C4-2B (cell line): ENCODE measurements around the gene FSIP1.

Source experiments
- H3K27ac ChIP-seq: fragments of 450-650 bp; 2 replicates; pipeline ENCODE4 v1.5.1; 2017
- ZFX ChIP-seq: fragments of 450-650 bp; IDR thresholded peaks from 2 replicates; pipeline ENCODE4 v1.6.1; 2017
- TF ChIP-seq, protein P1 (sequence below): fragments of 450-650 bp; conservative IDR thresholded peaks from 2 replicates; pipeline ENCODE4 v1.5.1; 2017; ENCODE audit warnings: mild to moderate bottlenecking

FSIP1 gene

DNA sequence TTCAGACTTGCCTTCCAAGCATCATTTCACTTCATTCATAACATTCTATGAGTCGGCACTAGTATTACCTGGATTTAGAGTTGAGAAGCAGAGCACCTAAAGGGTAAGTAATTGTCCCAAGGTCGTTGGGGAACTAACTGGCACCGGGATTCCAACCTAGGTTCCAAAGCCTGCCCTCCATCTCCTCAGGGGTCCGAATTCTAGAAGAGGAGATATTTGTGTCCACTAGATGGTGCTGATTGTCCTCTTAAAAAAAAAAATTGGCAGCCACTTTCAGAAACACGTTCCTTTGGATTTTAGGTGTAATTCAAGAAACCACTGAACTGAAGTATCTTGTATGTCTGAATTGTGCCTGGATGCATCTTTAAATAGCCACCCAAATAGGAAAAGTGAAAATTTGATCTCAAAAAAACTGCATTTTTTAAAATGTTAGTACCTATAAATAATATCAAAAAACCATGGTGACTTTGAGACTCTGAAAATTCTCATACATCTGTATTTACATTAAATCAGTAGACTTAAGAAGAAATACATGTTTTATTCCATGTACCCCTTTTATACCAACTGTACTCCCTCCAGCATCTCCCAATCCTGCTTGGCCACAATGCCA, 3.9 kb upstream of the FSIP1 start:
- peak overlapping the region; percentile 45; the same call in 1 of the 2 replicates for H3K27ac ChIP-seq
- no peak for TF ChIP-seq ZFX
- TF ChIP-seq, protein P1, sequence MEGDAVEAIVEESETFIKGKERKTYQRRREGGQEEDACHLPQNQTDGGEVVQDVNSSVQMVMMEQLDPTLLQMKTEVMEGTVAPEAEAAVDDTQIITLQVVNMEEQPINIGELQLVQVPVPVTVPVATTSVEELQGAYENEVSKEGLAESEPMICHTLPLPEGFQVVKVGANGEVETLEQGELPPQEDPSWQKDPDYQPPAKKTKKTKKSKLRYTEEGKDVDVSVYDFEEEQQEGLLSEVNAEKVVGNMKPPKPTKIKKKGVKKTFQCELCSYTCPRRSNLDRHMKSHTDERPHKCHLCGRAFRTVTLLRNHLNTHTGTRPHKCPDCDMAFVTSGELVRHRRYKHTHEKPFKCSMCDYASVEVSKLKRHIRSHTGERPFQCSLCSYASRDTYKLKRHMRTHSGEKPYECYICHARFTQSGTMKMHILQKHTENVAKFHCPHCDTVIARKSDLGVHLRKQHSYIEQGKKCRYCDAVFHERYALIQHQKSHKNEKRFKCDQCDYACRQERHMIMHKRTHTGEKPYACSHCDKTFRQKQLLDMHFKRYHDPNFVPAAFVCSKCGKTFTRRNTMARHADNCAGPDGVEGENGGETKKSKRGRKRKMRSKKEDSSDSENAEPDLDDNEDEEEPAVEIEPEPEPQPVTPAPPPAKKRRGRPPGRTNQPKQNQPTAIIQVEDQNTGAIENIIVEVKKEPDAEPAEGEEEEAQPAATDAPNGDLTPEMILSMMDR: peak; percentile 82

DNA sequence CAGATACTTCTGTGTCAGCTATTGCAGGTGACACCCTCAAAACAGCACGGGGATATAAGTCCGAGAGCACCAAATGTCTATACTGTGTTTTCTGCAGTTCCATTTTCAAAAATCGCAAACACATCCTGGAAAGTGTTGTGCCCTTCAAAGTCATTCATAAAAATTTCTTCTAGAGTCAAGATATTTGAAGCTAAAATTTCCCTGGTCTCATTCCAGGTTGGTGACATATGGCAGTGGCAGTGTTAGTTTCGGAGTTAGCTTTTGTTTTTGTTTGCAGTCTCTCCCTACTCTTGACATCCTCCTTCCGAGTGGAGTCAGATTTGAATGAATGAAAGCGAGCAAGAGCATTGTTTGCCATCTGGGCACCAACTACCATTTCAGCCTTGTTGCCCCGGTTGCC, 3.2 kb upstream of the FSIP1 start:
- TF ChIP-seq, protein P1: no peak
- peak overlapping the region; percentile 45; the same call in 1 of the 2 replicates for H3K27ac ChIP-seq

DNA sequence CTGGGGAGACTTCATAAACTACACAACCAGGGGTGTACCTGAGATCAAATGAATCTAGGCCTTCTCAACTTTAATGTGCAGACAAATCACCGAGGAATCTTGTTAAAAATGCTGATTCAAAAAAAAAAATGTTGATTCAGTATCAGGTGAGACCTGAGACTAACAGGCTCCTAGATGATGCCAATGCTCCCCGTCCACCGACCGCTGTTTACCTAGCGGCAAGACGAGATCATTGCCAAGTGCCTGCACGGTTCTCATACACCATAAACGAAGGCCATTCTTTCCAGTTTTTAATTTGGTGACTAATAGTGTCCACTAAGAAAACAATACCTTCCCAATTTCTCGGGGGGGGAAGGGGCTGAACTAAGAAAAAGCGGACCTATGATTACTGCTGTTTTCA, 2.5 kb upstream of the FSIP1 start:
- peak overlapping the region; percentile 45; the same call in 1 of the 2 replicates for H3K27ac ChIP-seq
- TF ChIP-seq, protein P1: no peak
- no peak for TF ChIP-seq ZFX

DNA sequence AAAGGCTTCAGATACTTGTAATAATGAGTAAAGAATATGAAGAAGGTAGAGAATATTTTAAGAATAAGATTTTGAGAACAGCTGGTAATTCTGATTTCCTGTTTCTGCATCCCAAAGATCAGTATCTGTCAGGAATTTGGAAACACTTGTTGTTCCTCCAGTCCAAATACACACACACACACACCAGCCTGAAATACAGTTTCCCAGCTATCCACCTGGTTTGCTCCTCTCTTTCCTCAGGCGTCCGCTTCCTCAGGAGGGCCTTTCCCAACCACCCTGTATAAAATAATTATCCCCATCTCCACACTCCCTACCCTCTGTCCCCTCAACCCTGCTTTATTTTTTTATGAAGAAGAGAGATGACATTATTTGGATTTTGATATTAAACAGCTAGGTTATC, 2.0 kb upstream of the FSIP1 start:
- TF ChIP-seq, protein P1: no peak
- TF ChIP-seq ZFX: no peak
- H3K27ac ChIP-seq: peak overlapping the region; percentile 45; the same call in 1 of the 2 replicates

DNA sequence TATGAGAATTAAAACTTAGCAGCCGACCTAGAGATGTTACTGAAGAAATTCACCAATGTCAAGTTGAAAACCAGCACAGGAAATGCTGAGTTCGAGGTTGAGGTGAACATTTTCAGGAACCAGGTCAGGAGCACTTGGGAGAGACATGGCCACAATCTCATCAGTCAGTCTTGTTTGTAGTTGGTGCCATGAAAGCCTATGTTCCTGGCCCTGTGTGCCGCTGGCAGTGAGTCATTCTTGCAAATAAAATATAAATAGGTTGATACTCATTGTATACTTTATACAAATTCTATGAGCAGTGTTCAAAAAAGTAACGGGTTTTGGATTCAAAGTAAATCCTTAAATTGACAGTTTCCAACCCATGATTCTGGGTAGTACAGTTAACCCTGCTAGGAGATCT, 1.5 kb upstream of the FSIP1 start:
- H3K27ac ChIP-seq: peak overlapping the region; percentile 58; the same call in 1 of the 2 replicates
- TF ChIP-seq, protein P1: no peak
- TF ChIP-seq ZFX: no peak

DNA sequence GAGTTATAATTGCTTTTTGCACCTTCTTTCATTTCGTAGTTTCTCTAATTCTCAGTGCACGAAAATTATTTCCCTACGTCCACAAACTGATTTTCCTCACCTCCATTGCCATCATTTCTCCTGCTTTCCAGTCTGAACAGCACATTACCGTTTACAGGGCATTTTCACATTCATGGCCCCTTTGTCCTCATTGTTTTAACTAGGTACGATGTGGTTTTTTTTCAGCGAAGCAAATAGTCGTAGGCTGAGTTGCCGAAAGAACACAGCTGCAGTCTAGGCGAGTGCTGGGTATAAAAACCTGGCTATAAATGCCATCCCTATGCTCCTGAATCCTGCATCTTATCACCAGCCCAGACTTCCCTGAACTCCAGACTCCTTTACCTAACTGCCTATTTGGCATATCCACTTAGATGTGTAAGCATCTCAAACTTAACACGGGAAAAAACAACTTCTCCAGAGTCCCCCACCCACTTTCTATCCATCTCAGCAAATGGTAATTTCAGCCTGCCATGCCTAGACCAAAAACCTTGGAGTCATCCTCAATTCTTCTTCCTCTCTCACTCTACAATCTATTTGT, 691 bp upstream of the FSIP1 start:
- peak overlapping the region; percentile 58 for H3K27ac ChIP-seq
- TF ChIP-seq ZFX: no peak
- TF ChIP-seq, protein P1: no peak

DNA sequence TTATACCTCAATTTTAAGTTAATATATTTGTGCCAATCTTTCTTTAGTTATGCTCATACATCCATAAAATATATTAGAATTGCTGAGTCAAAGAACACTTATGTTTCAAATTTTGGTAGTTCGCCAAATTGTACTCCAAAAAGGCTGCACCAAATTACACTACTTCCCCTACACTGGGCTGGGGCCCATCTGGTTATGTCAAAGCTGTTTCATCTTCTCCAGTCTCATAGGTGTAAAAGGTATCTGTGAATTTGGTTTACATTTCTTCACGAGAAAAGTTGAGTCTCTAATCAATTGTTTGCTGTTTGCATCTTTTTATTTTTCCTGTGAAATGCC, 706 bp downstream of the FSIP1 start:
- H3K27ac ChIP-seq: no peak overlapping the region
- no peak for TF ChIP-seq ZFX
- TF ChIP-seq, protein P1: no peak
